ENCODE measurements around the gene TMEM94. TPM values are rescaled to one million over a fixed set of nuclear protein-coding genes. Genes with fewer than 3 reads are reported as not detected.
A peak's percentile ranks its signal among the peaks of the same experiment; 100 is the strongest.
"Not testable (repeated sequence)": the region's sequence is repeated elsewhere in the genome, so short reads cannot be mapped to it uniquely, and the experiment has no call there.

Gene TMEM94
- polyA plus RNA-seq, 1 donor: 97.0 TPM

DNA sequence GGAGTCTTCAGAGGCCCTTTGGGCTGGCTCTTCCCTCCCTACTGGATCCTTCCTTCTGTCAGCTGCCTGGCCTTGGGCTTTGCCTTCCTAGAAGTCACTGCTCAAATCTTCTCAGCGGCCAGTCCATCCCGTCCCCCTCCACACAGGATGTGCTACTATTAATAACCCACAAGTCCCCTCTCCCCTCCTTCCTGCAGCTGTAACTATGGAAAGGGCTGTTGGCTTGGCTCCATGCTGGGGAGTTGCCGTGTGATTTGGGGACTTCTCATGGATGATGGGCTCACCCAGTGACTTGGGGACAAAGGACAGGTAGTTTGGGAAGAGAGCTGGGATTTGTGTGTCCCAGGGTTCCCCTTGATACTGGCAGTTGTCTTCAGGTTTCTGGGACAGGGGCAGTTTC lies 19.4 kb downstream of the TMEM94 start:
- DNase-seq: no peak

DNA sequence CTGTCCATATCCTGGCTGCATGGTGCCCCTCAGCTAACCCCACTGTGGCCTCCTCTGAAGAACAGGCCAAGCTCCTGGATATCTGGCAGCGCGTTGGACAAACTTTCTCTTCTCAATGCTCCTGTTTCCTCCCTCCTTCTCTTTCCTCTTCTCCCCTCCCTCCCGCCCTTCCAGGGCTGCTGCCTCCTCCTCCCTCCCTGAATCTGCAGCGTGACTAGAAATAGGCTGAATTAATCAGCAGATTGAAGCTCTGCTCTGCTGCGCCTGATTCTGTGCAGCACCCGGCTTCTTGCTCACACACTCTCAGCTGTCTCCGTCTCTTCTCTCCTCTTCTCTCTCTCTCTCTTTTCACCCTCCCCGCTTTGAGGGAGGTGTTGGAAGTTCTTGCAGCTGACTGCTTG lies 19.8 kb downstream of the TMEM94 start:
- no peak for DNase-seq

DNA sequence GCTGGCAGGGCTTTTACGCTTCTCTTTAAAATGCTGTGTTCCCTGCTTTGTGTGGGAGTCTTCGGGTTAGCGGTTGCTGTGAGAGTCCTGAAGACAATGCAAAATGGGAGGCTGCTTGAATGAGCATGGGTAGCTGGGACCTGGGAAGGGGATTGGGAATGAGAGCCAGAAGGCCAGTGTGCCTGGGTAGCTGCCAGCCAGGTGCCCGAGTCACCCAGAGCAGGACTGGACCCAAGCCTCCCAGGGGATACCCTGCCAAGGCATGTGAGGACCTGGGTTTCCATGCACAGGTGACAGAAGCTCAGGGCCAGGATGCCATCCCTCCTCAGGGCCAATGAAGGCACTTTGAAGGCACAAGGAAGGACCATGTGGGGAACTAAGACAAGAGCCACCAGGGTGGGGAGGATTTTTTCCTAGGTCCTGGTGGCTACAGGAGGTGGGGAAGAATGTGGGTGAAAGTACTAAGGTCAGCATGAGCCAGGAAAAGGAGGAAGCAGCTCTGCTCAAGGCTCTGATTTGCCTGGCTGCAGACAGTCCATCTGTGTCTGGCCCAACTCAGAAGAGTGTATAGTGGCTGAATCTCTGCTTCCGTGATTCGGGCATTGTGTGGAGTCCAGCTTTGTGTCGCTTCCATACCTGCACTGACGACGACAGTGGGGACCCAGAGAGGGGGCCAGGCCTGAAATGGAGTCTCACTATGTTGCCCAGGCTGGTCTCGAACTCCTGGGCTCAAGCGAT lies 20.5 kb downstream of the TMEM94 start:
- DNase-seq: no peak

DNA sequence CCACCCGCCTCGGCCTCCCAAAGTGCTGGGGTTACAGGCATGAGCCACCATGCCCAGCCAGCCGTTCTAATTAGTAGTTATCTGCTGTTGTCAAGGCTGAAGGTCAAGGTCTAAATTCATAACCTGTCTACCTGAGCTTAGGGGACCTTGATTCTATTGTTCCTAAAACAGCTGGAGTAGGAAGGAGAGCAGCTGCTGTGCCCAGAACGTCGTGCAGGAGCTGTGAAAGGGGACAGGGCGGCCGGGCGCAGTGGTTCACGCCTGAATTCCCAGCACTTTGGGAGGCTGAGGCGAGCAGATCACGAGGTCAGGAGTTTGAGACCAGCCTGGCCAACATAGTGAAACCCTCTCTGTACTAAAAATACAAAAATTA lies 21.0 kb downstream of the TMEM94 start:
- not testable (repeated sequence) for DNase-seq

DNA sequence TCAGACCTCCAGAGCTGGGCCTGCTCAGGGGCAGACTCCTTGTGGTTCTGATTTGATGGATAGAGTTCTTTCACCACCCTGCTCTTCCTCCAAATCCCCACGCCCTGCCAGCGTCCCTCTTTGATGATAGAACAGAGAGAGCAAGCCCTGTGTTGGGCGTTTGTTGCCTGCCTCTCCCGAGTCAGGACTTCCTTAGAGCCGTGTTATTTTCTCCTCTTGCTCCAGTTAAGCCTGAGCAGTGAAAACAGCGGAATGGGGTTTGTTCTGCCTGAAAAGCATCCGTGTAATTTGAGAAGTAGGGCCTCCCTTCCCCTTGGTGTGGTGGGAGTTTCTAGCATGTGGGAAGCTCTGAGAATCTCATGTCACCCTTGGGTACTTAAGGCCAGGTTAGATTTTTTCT lies 22.1 kb downstream of the TMEM94 start:
- DNase-seq: peak; percentile 78

DNA sequence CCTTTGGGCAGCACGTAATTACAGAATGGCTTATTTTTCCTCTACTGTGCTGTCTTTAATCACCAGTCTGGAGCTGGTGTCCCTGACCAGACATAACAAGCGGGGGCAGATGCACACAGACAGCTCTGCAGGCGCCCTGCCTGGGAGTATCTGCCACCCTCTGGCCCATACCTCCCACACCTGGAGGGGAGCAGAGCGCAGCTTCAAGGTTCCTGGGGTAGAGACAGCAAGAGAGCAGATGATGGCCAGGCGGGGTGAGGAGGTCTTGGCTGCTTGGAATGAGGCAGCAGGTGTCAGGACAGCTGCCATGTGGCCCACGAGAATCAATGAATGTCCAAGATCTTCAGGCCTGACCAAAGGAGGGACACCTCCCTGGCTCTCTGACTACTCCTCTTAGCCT lies 23.8 kb downstream of the TMEM94 start:
- no peak for DNase-seq

DNA sequence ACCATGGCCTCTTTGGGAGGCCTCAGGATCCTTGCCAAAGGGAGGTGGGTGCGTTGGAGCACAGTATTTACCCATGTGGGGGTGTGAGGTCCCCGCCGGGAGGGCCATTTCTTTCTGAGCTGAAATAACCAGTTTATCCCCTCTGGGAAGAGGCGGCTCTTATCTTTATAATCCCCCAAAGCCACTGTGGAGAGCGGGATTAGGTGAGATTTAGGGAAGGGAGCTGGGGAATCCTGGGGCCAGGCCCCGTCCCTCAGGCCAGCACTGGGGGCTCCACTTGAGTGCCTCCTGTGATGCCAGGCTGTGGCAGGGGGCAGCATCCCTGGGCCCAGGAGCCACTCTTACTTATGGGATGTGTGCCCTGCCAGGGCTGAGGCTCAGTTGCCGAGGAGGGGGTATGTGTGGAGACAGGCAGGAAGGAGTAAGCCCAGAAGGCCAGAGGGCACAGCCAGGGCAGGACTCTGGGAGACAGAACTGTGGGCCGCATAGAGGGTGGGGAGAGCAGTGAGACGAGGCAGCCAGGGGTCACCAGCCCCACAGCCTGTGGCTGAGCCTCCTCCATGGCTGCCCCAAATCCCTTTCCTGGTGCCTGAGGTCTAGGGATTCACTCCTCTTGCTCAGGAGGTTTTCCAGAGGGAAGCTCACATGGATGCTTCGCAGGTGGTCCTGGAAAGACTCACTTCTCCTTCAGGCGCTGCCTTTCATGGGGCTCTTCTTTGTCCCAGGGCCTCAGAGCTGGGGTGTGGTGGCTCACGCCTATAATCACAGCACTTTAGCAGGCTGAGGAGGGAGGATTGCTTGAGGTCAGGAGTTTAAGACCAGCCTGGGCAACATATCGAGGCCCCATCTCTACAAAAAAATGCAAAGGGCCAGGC lies 25.0 kb downstream of the TMEM94 start:
- DNase-seq: no peak

DNA sequence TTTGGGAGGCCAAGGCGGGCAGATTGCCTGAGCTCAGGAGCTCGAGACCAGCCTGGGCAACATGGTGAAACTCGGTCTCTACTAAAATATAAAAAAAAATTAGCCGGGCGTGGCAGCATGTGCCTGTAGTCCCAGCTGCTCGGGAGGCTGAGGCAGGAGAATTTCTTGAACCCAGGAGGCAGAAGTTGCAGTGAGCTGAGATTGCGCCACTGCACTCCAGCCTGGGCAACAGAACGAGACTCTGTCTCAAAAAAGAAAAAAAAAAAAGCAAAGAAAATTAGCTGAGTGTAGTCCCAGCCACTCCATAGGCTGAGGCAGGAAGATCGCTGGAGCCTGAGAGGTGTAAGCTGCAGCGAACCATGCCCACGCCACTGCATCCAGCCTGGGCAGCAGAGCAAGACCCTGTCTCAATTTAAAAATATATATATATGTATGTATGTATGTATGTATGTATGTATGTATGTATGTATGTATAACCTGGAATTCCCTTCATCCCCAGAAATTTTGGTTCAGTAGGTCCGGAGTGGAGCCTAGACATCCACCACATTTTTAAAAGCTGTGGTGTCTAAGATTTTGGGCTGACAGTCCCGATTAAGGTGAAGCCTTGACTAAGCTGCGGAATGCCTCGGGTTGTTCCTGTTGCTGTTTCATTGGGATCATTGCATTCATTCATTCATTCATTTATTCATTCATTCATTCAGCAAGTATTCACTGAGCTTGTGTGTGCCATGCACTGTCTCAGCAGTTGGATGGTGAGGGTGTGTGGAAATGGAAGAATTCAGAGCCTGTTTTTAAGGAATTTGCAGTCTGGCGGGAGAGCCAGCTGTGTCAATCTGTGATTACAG lies 25.9 kb downstream of the TMEM94 start:
- no peak for DNase-seq

DNA sequence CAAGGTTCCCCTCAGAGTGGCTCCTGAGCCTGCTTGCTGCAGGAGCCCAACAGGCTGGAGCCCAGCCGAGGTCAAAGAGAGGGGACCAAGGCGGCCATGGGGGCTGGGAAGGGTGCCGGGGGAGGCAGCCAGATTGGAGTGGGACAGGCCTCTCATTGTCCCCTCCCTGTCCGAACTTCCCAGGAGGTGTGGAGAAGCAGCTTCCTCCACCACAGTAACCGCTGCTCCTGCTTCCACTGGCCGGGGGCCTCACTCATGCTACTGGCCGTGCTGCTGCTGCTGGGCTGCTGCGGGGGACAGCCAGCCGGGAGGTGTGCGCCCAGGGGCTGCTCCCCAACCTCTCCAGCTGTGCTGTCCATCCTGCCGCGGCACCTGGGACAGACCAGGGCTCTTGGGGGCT lies 29.3 kb downstream of the TMEM94 start:
- DNase-seq: no peak

DNA sequence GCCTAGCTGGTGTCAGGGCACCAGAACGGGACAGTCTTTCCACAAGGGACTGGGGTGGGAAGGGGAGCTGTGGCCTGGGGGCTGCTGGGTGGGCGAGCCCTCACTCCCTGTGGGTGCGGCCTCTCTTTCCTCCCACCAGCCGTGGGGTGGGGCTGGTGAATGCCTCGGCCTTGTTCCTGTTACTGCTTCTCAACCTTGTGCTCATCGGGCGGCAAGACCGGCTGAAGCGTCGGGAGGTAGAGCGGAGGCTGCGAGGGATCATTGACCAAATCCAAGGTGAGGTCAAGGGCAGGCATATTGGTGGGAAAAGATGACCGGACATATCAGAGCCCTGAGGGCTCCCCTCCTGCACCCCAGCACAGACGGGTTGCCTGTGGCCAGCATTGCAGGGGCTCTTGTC lies 29.7 kb downstream of the TMEM94 start:
- DNase-seq: no peak

DNA sequence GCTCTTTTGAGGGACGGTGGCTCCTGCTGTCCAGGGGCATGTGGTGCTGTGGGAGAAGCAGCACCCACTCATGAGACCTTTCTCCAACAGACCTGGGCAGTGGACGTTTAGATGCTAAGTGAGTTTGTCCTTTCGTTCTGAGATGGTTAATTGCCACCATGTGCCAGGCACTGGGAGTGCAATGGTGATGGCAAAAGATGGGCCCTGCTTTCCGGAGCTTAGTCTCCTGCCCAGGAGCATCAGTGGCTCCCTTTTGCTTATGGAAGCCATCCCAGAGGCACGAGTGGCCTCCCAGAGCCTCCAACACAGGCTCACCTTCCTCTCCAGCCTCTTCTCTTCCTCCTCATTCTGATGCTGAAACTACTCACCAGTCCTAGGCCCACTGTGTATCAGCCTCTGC lies 30.5 kb downstream of the TMEM94 start:
- DNase-seq: no peak

DNA sequence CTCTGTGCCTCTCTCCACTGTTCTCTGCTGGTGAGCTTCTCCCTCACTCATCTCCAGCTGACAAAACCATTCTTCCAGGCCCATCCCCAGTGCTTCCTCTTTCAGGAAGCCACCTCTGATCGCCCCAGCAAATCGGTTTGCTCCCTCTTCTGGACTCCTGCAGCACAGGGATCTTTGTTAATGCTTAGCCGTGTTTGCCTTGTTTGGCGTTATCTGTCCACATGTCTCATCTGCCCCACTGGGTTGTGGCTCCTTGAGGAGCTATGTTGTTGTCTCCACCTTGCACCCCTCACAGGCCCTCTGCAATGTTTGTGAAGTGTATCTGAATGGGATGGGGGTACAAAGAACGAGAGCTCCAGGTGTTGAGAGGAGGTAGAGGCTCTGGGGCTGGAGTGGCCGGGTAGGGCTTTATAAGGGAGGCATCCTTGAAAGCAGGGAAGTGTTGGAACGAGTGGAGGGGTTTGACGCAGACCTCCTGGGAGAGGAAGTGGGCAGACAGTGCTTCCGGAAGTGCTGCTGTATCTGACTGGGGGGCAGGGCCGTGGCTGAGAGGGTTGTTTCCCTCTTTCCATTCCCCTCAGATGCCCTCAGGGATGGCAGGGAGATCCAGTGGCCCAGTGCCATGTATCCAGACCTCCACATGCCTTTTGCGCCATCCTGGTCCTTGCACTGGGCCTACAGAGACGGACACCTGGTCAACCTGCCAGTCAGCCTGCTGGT lies 31.1 kb downstream of the TMEM94 start:
- no peak for DNase-seq

DNA sequence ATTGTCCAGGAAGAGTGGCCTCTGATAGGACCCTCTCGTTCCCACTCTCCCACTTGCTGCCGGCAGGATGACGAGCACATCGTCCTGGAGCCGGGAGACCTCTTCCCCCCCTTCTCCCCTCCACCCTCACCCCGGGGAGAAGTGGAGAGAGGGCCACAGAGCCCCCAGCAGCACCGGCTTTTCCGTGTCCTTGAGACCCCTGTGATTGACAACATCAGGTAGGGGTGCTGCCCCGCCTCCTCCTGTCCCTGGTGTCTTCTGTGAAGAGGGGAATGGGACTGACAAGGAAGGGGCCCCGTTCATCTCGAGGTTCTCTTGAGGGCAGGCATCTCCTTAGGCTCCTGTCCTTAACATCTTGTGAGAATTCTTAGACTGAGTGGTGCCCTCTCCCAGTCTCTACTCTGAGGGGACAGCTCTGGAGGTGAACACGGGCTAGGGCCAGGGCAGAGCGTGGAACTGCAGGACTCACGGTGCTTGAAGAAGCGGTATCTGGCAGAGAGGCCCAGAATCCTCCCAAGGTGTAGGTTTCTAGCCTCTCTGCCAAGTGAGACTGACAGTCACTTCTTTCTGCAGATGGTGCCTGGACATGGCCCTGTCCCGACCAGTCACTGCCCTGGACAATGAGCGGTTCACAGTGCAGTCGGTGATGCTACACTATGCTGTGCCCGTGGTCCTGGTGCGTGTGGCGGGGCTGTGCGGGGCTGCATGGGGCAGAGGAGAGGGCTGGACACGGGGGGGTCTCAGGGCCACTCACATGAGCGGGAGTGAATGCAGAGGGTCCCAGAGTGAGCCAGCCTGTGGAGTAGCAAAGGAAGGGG lies 32.5 kb downstream of the TMEM94 start:
- DNase-seq: no peak

DNA sequence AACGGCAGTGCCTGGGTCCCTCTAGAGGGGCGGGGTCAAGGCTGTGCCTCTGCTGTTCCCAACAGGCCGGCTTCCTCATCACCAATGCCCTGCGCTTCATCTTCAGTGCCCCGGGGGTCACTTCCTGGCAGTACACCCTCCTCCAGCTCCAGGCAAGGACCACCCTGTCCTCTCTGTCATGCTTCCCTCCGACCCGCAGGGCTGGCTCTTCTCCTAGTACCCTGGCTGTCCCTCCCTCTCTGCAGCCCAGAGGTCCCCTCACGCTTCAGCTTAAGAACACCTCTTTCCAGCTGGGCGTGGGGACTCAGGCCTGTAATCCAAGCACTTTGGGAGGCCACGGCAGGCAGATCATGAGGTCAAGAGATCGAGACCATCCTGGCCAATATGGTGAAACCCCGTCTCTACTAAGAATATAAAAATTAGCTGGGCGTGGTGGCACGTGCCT lies 33.1 kb downstream of the TMEM94 start:
- no peak for DNase-seq

DNA sequence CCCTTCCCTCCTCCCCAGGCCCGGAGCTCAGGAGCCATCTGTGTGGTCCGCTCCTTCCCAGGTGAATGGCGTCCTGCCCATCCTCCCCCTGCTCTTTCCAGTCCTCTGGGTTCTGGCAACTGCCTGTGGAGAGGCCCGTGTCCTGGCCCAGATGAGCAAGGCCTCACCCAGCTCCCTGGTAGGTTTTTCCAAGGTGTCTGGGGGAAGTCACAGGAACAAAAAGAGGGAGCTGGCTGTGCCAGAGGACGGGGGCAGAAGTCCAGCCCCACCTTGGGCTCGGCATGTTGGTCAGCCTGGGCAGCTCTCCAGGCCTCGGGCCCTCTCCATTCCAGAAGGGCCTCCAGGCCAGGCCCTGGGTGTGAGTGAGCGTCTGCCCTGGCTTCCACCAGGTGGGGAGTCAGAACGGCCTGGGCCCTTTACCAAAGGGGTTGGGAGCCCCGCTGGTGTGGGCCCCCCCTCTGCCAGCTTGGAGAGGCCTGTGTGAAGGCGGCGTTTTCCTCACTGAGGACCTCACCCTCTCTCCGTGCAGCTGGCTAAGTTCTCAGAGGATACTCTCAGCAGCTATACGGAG lies 33.8 kb downstream of the TMEM94 start:
- DNase-seq: no peak

DNA sequence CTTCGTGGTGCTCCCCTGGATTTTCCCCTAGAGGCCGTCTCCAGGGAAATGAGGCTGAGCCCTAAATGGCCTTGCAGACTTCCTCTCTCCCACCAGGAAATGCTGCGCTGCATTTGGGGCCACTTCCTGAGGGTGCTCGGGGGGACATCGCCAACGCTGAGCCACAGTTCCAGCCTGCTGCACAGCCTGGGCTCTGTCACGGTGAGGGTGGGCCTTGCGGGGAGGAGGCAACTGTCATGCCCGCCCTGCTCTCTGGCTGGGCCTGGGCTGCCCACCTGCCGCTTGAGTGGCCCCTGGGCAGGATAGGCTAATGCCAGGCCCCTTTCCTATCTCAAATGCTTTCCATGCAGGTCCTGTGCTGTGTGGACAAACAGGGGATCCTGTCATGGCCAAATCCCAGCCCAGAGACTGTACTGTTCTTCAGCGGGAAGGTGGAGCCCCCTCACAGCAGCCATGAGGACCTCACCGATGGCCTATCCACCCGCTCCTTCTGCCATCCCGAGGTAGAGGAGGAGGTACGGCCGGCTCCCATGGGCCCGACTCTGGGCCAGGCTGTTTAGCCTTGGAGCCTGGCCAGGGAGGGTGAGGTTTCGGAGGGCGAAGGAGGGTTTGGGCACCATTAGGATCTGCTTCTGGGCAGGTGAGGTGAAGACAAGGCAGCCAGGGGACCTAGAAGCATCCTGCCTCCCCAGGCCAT lies 34.7 kb downstream of the TMEM94 start:
- no peak for DNase-seq

DNA sequence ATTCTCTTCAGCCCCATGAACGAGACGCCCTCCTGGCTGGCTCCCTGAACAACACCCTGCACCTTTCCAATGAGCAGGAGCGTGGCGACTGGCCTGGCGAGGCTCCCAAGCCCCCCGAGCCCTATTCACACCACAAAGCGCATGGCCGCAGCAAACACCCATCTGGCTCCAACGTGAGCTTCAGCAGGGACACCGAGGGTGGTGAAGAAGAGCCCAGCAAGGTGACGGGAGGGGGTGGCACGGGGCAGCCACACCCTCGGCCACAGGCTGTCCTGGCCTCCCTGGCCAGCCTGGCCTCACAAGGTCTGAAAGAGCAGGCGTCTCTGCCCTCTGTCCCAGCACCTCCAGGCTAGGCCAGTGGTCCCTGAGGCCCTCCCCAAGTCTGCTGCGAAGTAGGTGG lies 35.2 kb downstream of the TMEM94 start:
- no peak for DNase-seq

DNA sequence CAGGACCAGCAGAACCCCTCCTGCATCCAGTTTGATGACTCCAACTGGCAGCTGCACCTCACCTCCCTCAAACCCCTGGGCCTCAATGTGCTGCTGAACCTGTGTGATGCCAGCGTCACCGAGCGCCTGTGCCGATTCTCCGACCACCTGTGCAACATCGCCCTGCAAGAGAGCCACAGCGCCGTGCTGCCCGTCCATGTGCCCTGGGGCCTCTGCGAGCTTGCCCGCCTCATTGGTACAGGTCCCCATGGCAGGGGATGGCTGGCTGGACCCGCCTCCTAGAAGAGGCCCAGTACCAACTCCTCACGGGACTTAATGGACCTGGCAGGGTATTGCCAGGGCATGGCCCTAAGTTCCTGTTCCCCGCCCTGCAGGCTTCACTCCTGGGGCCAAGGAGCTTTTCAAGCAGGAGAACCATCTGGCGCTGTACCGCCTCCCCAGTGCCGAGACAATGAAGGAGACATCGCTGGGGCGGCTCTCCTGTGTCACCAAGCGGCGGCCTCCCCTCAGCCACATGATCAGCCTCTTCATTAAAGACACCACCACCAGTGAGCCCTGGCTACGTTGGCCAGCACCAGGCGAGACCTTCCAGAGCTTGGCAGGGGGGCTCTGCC lies 36.2 kb downstream of the TMEM94 start:
- DNase-seq: no peak

DNA sequence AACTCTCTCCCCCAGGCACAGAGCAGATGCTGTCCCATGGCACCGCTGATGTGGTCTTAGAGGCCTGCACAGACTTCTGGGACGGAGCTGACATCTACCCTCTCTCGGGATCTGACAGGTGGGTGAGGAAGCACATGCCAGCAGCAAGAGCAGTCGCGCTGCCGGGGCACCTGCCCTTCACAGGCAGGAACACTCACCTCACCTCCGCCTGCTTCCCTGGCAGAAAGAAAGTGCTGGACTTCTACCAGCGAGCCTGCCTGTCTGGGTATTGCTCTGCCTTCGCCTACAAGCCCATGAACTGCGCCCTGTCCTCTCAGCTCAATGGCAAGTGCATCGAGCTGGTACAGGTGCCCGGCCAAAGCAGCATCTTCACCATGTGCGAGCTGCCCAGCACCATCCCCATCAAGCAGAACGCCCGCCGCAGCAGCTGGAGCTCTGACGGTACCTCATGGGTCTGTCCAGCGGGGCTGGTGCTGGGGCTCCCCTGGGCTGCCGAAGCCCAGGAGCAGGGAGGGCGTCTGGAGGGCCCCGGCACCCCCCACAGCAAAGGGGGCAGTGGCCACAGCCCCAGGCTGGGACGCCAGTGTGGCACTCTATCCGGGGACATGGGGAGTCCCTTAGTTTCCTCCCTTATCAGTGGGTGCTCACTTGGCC lies 37.2 kb downstream of the TMEM94 start:
- no peak for DNase-seq
